ENCODE results near the gene GNB1.

DNA sequence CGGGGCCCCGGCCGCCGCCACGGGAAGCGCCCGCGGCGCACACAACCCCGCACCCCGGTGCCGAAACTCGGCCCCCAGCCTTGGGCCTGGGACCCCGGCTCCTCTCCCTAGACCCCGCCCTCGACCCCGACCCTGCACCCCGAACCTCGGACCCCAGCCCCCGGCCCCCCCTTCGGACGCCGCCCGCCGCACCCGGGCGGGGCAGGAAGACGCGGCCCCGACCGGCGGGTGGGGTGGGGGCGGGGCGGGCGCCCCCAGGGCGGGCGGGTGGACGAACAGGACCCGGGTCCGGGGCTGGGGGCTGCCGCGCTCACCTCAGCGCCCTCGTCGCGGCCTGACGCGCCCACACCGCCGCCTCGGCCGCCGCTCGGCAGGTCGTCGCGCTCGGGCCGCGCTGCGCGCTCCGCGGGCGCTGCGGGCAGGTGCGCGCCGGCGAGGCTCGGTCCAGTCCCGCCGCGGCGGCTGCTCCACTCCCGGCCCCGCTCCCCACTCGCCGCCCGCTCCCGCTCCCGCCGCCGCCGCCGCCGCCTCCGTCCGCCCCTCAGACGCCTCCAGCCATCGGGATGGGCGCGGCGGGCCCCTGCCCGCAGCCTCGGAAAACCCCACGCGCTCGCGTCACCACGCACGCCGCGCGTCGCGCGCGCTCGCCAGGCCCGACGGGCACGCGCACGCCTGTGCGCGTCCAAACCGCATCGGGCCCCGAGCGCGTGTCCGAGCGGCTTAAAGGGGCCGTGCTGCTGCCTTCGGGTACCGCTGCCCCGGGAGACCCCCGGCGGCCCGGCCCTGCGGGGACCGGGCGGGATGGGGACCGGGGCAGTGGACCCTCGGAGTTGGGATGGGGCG lies at the start of gene GNB1:
- TF ChIP-seq ISL1 (CRISPR knock-in tag; IDR thresholded peaks at IDR 0.05): no peak
- TF ChIP-seq ZNF8 (CRISPR knock-in tag; IDR thresholded peaks at IDR 0.05): no peak
- no peak for TF ChIP-seq ARNTL (CRISPR knock-in tag; IDR thresholded peaks at IDR 0.05; ENCODE audit: borderline replicate concordance, low read depth)
- TF ChIP-seq, protein P1, sequence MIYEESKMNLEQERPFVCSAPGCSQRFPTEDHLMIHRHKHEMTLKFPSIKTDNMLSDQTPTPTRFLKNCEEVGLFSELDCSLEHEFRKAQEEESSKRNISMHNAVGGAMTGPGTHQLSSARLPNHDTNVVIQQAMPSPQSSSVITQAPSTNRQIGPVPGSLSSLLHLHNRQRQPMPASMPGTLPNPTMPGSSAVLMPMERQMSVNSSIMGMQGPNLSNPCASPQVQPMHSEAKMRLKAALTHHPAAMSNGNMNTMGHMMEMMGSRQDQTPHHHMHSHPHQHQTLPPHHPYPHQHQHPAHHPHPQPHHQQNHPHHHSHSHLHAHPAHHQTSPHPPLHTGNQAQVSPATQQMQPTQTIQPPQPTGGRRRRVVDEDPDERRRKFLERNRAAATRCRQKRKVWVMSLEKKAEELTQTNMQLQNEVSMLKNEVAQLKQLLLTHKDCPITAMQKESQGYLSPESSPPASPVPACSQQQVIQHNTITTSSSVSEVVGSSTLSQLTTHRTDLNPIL (CRISPR knock-in tag; IDR thresholded peaks at IDR 0.05; ENCODE audit: low read depth): no peak
- TF ChIP-seq, protein P2, sequence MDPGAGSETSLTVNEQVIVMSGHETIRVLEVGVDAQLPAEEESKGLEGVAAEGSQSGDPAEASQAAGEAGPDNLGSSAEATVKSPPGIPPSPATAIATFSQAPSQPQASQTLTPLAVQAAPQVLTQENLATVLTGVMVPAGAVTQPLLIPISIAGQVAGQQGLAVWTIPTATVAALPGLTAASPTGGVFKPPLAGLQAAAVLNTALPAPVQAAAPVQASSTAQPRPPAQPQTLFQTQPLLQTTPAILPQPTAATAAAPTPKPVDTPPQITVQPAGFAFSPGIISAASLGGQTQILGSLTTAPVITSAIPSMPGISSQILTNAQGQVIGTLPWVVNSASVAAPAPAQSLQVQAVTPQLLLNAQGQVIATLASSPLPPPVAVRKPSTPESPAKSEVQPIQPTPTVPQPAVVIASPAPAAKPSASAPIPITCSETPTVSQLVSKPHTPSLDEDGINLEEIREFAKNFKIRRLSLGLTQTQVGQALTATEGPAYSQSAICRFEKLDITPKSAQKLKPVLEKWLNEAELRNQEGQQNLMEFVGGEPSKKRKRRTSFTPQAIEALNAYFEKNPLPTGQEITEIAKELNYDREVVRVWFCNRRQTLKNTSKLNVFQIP (CRISPR knock-in tag; IDR thresholded peaks at IDR 0.05; ENCODE audit: borderline replicate concordance, low read depth): no peak
- no peak for TF ChIP-seq TOX (CRISPR knock-in tag; IDR thresholded peaks at IDR 0.05; ENCODE audit: borderline replicate concordance)
- TF ChIP-seq SNAI2 (CRISPR knock-in tag; IDR thresholded peaks at IDR 0.05): peak; percentile 90
- TF ChIP-seq TCF4 (CRISPR knock-in tag; IDR thresholded peaks at IDR 0.05; ENCODE audit: borderline replicate concordance): no peak
- no peak for TF ChIP-seq ZFP30 (CRISPR knock-in tag; IDR thresholded peaks at IDR 0.05)

Data from SK-N-SH treated with all-trans-retinoic acid at 6 μM for 48 hours (cell line).